Calu3 (cell line): ENCODE data around the gene GIPC3. TPM values are rescaled to one million over a fixed set of nuclear protein-coding genes. Genes with fewer than 3 reads are reported as not detected.

Source experiments
- BruUV-seq: library from RNA; stranded (reverse); fragments of 400-500 nt; replicated peaks from 2 replicates; lab custom pipeline; 2021; lab: Mats Ljungman, UMichigan
- CTCF ChIA-PET: fragments of 300-600 bp; sonication (Branson Sonifier 250); formaldehyde crosslinking; loops from one replicate; lab custom pipeline; 2022; ENCODE audit warnings: antibody characterized with exemption; lab: Charles Lee
- DNase-seq: peaks from one replicate; pipeline ENCODE4 v3.0.0; 2022
- H3K27ac Mint-ChIP-seq: one replicate; pipeline ENCODE4 v1.8.0; 2022; ENCODE audit warnings: mixed read lengths; ENCODE audit not compliant: unreplicated experiment
- H3K27me3 Mint-ChIP-seq: one replicate; pipeline ENCODE4 v1.8.0; 2022; ENCODE audit warnings: mixed read lengths; ENCODE audit not compliant: unreplicated experiment
- H3K36me3 Mint-ChIP-seq: one replicate; pipeline ENCODE4 v1.8.0; 2022; ENCODE audit warnings: mild to moderate bottlenecking, moderate library complexity, mixed read lengths; ENCODE audit not compliant: insufficient read depth, unreplicated experiment
- H3K4me1 Mint-ChIP-seq: one replicate; pipeline ENCODE4 v1.8.0; 2022; ENCODE audit warnings: mild to moderate bottlenecking, low read depth, mixed read lengths; ENCODE audit not compliant: unreplicated experiment
- H3K4me3 Mint-ChIP-seq: one replicate; pipeline ENCODE4 v1.8.0; 2022; ENCODE audit warnings: mild to moderate bottlenecking, low read depth, moderate library complexity, mixed read lengths; ENCODE audit not compliant: unreplicated experiment
- H3K9me3 Mint-ChIP-seq: one replicate; pipeline ENCODE4 v1.8.0; 2022; ENCODE audit warnings: low read depth, mixed read lengths; ENCODE audit not compliant: unreplicated experiment
- intact Hi-C: fragments of 100-400 bp; cut with micrococcal nuclease; formaldehyde crosslinking; loops from one replicate; pipeline ENCODE4 v1.10.0; 2022; ENCODE audit not compliant: unreplicated experiment
- total RNA-seq: library from RNA; stranded (reverse); gene quantifications from 2 replicates; pipeline ENCODE4 v1.2.3, GENCODE V29; 2022
- TF ChIP-seq, protein P1 (sequence below): fragments of 200-600 bp; IDR thresholded peaks from one replicate; pipeline ENCODE4 v1.8.0; 2022; ENCODE audit warnings: antibody characterized with exemption; ENCODE audit not compliant: unreplicated experiment

Gene GIPC3
- total RNA-seq, 1 experiment from 2014 or later: not detected

DNA sequence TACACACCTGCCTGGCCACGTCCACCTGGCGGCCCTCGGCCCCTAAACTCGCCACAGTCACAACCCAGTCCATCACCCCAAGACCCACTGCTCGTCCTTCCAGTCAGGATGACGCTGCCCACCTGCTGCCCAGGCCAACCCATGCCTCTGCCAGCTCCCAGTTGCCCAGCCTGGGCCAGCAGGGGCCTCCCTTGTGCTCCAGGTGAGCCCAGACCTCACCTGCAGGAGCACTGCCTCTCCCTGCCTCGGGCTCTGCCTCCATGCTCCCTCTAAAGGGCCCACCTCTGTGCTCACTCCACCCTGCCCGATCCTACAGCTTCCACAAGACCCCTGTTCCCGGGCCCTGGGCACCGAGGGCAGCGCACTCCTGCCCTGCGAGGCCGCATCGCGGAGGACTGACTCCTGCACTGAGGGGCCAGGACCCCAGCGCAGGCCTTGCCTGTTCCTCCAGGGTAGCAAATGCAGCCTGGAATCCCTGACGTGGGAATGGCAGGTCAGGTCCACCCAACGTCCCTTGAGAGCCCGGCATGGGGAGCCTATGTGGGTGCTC lies 49.3 kb downstream of the GIPC3 start:
- intact Hi-C loops: no loop called here
- no peaks in the 10 kb centered on the region for H3K4me1 Mint-ChIP-seq

GRCh38 chr19:3636506-3636905 lies 51.2 kb downstream of the GIPC3 start:
- H3K4me1 Mint-ChIP-seq: no peaks in the 10 kb centered on the region
- H3K27ac Mint-ChIP-seq: no peak overlapping the region
- H3K36me3 Mint-ChIP-seq: peaks cover 6% of the 10 kb centered on the region
- BruUV-seq: no TSS peak
- DNase-seq: no peak
- CTCF ChIA-PET: no interaction called here
- no peaks in the 10 kb centered on the region for H3K9me3 Mint-ChIP-seq
- intact Hi-C loops: no loop called here
- TF ChIP-seq, protein P1, sequence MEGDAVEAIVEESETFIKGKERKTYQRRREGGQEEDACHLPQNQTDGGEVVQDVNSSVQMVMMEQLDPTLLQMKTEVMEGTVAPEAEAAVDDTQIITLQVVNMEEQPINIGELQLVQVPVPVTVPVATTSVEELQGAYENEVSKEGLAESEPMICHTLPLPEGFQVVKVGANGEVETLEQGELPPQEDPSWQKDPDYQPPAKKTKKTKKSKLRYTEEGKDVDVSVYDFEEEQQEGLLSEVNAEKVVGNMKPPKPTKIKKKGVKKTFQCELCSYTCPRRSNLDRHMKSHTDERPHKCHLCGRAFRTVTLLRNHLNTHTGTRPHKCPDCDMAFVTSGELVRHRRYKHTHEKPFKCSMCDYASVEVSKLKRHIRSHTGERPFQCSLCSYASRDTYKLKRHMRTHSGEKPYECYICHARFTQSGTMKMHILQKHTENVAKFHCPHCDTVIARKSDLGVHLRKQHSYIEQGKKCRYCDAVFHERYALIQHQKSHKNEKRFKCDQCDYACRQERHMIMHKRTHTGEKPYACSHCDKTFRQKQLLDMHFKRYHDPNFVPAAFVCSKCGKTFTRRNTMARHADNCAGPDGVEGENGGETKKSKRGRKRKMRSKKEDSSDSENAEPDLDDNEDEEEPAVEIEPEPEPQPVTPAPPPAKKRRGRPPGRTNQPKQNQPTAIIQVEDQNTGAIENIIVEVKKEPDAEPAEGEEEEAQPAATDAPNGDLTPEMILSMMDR: no peak
- H3K27me3 Mint-ChIP-seq: no peaks in the 10 kb centered on the region
- no peak overlapping the region for H3K4me3 Mint-ChIP-seq

More for the DNA sequence above, 49.3 kb downstream of the GIPC3 start:
- Mint-ChIP-seq H3K4me3 (no peak overlapping the region), H3K27ac (no peak overlapping the region), H3K27me3 (no peaks in the 10 kb centered on the region), H3K36me3 (peaks cover 6% of the 10 kb centered on the region), H3K9me3 (no peaks in the 10 kb centered on the region)
- CTCF ChIA-PET: no interaction called here
- BruUV-seq: no TSS peak
- no peak for DNase-seq
- TF ChIP-seq, protein P1: no peak

DNA sequence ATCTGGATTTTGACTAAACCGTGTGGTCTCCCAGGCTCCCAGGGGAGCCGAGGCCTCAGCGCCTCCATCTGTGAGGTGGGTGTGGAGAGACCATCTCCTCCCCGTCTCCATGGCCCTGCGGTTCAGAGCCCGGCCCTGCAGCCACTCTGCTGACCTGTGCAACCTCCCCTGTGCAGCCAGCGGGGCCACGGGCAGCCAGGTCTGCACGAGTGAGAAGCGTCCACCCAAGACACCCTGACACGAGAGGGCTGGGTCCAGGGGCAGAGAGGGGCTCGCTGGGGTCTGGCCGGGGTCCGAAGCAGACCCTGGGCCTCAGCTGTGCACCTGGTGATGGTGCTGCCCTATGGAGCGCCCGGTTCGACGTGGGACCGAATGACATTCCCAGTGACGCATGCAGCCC lies 51.7 kb downstream of the GIPC3 start:
- Mint-ChIP-seq H3K27ac (no peak overlapping the region), H3K36me3 (peaks cover 6% of the 10 kb centered on the region), H3K4me1 (no peaks in the 10 kb centered on the region), H3K9me3 (no peaks in the 10 kb centered on the region), H3K27me3 (no peaks in the 10 kb centered on the region), H3K4me3 (no peak overlapping the region)
- DNase-seq: no peak
- CTCF ChIA-PET: no interaction called here
- no TSS peak for BruUV-seq
- TF ChIP-seq, protein P1: no peak
- intact Hi-C loops: no loop called here

DNA sequence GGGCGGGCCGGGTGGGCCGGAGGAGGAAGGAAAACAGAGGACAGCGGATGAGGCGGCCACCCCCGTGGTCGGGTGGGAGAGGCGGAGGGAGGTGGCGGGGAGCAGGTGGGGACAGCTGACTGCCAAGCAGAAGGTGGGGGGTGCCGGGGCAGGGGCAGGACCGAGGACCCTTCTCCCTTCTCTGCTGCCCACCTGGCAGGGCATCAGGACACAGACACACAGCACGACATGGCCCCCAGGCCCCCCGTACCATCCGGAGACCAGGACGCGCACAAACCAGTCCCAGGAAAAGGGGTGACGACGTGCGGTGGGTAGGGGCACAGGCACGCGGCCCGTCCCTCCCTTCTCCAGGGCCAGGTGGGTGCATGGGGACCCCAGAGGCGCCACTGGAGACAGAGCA lies 52.3 kb downstream of the GIPC3 start:
- Mint-ChIP-seq H3K27ac (no peak overlapping the region), H3K4me1 (no peaks in the 10 kb centered on the region), H3K4me3 (no peak overlapping the region), H3K27me3 (no peaks in the 10 kb centered on the region), H3K36me3 (peaks cover 6% of the 10 kb centered on the region), H3K9me3 (no peaks in the 10 kb centered on the region)
- no TSS peak for BruUV-seq
- intact Hi-C loops: no loop called here
- CTCF ChIA-PET: no interaction called here
- TF ChIP-seq, protein P1: no peak
- no peak for DNase-seq
